ENCODE measurements around the gene HSPD1. TPM values are rescaled to one million over a fixed set of nuclear protein-coding genes. Genes with fewer than 3 reads are reported as not detected.

HSPD1 gene
- total and polyA plus RNA-seq, 9 of the 15 experiments (the other 6 are each of a cell fraction or from before 2014, with no cell fraction given) = 398 to 1,014 (median 622) TPM

DNA sequence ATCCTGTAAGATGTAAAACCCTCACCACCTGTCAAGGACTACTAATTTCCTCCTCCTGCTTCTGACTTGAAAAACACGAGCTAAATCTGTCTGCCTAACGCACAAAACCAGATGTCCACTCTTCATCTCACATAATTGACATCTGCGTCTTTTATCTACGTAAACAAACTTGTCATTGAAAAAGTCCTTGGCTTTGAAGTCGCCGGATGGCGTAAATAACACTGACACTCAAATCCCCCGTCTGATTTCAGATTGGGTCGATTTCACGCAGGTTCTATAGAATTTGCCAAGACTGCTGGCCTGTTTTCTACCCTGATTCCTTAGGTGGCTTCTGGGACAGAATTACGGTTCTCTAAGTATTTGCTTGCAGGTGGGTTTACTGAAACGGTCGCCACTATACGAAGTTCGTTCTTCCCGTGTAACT lies 15.7 kb upstream of the HSPD1 start (continued):
- TF ChIP-seq PKNOX1 (IDR thresholded peaks at IDR 0.05) (peak; percentile 49; the same call in 1 of the 2 replicates), TEAD4 (IDR thresholded peaks at IDR 0.05; ENCODE audit: low read length) (0 out of 2 replicates have a peak, but pooled peaks have one; percentile 8), TEAD4 (CRISPR knock-in tag; IDR thresholded peaks at IDR 0.05; ENCODE audit: borderline replicate concordance) (no peak), TCF7L2 (IDR thresholded peaks at IDR 0.05; ENCODE audit: low read depth, low read length) (peak; percentile 69; the same call in 1 of the 2 replicates), CUX1 (CRISPR knock-in tag; IDR thresholded peaks at IDR 0.05) (0 out of 2 replicates have a peak, but pooled peaks have one; percentile 39), SMAD1 (IDR thresholded peaks at IDR 0.05; ENCODE audit: low read depth, low read length, partially characterized antibody) (no peak), MAZ (CRISPR knock-in tag; conservative IDR thresholded peaks at IDR 0.05 in 1 of 2, IDR thresholded peaks at IDR 0.05 in 1 of 2) (no peak), ZNF644 (tag; IDR thresholded peaks at IDR 0.05; ENCODE audit: low read depth) (no peak), MNT (conservative IDR thresholded peaks at IDR 0.05) (no peak), PBX2 (CRISPR knock-in tag; IDR thresholded peaks at IDR 0.05; ENCODE audit: low read depth) (no peak), PBX2 (tag; conservative IDR thresholded peaks at IDR 0.05; ENCODE audit: low read depth) (peak; percentile 75), CBFA2T2 (conservative IDR thresholded peaks at IDR 0.05) (peak; percentile 27), BRD4 (IDR thresholded peaks at IDR 0.05) (no peak), KDM1A (IDR thresholded peaks at IDR 0.05) (peak in 1 of 2 experiments; percentile 22; a peak in 1 of 4 replicates), GATAD2A (IDR thresholded peaks at IDR 0.05) (no peak), THRAP3 (IDR thresholded peaks at IDR 0.05; ENCODE audit: borderline replicate concordance) (no peak)
- TF ChIP-seq, protein P1, sequence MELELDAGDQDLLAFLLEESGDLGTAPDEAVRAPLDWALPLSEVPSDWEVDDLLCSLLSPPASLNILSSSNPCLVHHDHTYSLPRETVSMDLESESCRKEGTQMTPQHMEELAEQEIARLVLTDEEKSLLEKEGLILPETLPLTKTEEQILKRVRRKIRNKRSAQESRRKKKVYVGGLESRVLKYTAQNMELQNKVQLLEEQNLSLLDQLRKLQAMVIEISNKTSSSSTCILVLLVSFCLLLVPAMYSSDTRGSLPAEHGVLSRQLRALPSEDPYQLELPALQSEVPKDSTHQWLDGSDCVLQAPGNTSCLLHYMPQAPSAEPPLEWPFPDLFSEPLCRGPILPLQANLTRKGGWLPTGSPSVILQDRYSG (tag; conservative IDR thresholded peaks at IDR 0.05; ENCODE audit: low read depth) = 0 out of 2 replicates have a peak, but pooled peaks have one; percentile 26

Measured in K562 (cell line).